ENCODE results near the gene TTLL10. TPM values are rescaled to one million over a fixed set of nuclear protein-coding genes. Genes with fewer than 3 reads are reported as not detected.
A peak's percentile ranks its signal among the peaks of the same experiment; 100 is the strongest.

Gene TTLL10
- total RNA-seq, 2 donors from 2014 or later = not detected

DNA sequence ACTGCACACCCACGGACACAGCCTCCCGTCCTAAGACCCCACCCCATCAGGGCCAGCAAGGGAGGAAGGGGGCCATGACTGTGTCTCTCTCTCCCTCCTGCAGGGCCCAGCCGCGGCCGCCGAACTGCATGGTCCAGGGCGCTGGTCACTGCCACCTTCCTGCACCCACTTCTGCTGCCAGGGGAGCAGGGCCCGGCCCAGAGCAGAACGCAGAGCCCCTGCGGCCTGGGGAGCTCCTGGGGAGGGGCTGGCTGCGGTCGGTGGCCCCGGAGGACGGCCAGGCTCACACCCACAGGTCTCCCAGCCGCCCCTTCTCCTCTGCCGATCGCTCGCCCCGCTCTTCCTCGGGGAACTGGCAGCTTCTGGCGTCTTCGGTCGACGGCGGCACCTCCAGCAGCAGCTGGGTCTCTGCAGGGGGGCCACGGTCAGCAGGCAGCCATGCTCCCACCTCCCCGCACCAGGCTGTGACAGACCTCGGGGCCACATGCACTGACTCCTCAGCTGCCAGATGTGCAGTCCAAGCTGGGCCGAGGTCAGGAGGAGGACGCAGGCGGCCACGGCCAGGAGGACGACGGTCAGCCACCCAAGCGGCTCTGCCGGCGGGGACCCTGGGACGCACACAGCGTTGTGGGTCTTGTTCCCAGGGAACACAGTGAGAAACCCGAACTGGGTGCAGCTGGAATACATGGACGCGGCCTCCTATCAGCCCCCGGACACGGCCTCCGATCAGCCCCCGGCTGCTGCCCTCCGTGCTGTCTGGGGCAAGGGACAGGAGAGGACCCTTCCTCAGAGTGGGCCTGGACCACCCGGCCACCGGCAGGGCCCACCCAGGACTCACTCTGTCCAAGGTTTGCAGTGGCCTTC is 30.1 kb downstream of the TTLL10 start:
- Mint-ChIP-seq H3K27ac (peak overlapping the region in 1 of 2 donors; percentile 35), H3K9me3 (no peaks in the 10 kb centered on the region), H3K36me3 (no peaks in the 10 kb centered on the region)
- DNase-seq (ENCODE audit: low spot score in 2 of 2) = peak in 1 of 2 donors; percentile 58
- ATAC-seq = no peak

GRCh38 chr1:1204425-1204920 is 30.8 kb downstream of the TTLL10 start:
- no peaks in the 10 kb centered on the region for H3K36me3 Mint-ChIP-seq
- ATAC-seq (no peak), DNase-seq (ENCODE audit: low spot score in 2 of 2) (peak in 1 of 2 donors; percentile 56)
- peak overlapping the region in 1 of 2 donors; percentile 35 for H3K27ac Mint-ChIP-seq
- no peaks in the 10 kb centered on the region for H3K9me3 Mint-ChIP-seq

DNA sequence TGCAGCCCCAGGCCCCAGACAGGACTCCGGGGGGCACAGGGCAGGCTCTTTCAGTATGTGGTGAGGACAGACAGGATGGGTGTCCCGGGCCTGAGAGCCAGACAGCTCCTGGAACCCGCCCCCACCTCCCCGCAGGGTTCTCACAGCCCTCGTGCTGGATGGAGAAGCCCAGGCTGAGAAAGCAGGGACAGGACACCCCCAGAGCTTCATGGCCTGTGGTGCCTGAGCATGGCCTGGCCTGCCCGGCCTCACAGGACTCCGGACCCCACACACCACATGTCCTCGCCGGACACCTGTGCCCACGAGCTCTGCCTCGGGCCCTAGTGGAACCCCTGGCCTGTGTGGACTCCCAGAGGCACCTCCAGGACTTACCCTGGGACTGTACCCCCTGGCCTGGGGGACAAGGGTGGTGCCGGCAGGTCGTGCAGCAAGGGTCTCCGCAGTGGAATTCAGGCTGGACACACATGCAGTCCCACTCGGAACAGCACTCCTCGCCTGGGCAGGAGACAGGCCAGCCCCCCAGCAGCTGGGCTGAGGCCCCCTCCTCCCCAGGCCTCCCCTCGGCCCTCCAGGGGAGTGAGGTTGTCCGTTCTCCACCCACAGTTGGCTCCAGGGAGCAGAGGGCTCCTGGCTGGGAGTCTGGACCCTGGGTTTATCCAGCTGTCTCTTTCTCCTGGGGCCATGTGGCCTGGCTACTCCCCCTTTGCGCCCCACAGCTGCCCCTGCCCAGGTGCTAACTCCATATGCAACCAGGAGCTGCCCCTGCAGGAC is 31.5 kb downstream of the TTLL10 start:
- peak overlapping the region in 1 of 2 donors; percentile 78 for H3K27ac Mint-ChIP-seq
- H3K9me3 Mint-ChIP-seq = no peaks in the 10 kb centered on the region
- peaks cover 0 to 4% of the 10 kb centered on the region in 2 donors for H3K36me3 Mint-ChIP-seq
- ATAC-seq (no peak), DNase-seq (ENCODE audit: low spot score in 2 of 2) (peak in 1 of 2 donors; percentile 55)

GRCh38 chr1:1205769-1206375 is 32.2 kb downstream of the TTLL10 start:
- Mint-ChIP-seq H3K27ac (peak overlapping the region in 1 of 2 donors; percentile 78), H3K9me3 (no peaks in the 10 kb centered on the region), H3K36me3 (peaks cover 0 to 7% of the 10 kb centered on the region in 2 donors)
- ATAC-seq = no peak
- DNase-seq (ENCODE audit: low spot score in 2 of 2) = peak; percentile 7 to 61

DNA sequence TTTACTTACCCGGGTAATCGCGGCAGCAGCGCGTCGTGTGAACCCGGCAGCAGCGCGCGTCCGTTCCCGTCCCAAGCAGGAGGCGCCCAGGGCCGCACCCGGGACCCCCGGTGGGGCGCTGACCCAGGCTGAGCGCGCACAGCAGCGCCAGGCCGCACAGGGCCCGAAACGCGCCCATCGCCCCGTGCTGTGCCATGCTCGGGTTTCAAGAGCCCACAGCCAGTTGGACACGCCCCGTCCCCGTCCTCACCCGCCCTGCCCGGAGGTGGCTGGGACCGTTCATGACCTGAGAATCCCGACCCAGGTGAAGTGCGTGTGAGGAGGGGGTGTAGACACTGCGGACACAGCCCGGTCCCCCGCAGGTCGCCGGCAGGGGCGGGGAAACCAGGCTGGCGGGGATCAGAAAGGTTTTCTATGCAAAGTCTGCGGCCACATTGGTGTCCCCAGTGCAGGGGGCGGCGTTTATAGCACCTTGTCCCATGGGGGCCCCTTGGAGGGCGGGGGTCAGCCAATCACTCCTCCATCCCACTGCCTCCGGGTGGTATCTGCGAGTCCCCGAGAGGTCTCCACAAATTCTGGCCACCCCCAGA is 32.8 kb downstream of the TTLL10 start, which contains the start of gene TNFRSF18:
Gene TNFRSF18 (minus strand): TSS at position 217 of the 590 bp plus-strand sequence. CDS start 21 bp downstream, at position 196.
- H3K27ac Mint-ChIP-seq = peak within 1 kb of the TSS; percentile 91 to 93
- ATAC-seq (peak; percentile 29 to 35), DNase-seq (ENCODE audit: low spot score in 2 of 2) (peak; percentile 57 to 80)
- H3K9me3 Mint-ChIP-seq = no peaks in the 10 kb centered on the region
- H3K36me3 Mint-ChIP-seq = peaks cover 0 to 7% of the 10 kb centered on the region in 2 donors

- DNase-seq (ENCODE audit: low spot score in 2 of 2) = peak in 1 of 2 donors; percentile 60
- Mint-ChIP-seq H3K36me3 (peaks cover 0 to 7% of the 10 kb centered on the region in 2 donors), H3K27ac (peak overlapping the region; percentile 78 to 93), H3K9me3 (no peaks in the 10 kb centered on the region)
- ATAC-seq = no peak
Measured at GRCh38 chr1:1206966-1207531, 33.4 kb downstream of the TTLL10 start.

DNA sequence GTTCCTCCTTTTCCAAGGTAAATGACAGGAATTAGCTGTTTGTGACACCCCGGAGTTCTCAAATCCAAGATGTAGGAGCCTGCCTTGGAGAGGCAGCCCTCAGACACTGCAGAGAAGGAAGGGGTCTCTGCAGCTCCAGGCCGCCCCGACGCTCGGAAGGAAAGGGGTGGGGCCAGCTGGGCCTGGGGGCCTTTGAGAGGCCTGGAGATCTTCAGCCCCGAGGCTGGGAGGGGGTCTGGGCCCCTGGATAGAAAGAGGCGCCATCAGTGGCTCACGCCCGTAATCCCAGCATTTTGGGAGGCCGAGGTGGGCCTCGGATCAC is 33.9 kb downstream of the TTLL10 start:
- Mint-ChIP-seq H3K9me3 (no peaks in the 10 kb centered on the region), H3K27ac (peak overlapping the region in 1 of 2 donors; percentile 91), H3K36me3 (peaks cover 0 to 7% of the 10 kb centered on the region in 2 donors)
- ATAC-seq = no peak
- DNase-seq (ENCODE audit: low spot score in 2 of 2) = no peak

- peaks cover 0 to 7% of the 10 kb centered on the region in 2 donors for H3K36me3 Mint-ChIP-seq
- ATAC-seq = peak; percentile 3 to 14
- DNase-seq (ENCODE audit: low spot score in 2 of 2) = peak in 1 of 2 donors; percentile 67
- no peaks in the 10 kb centered on the region for H3K9me3 Mint-ChIP-seq
- H3K27ac Mint-ChIP-seq = peak overlapping the region; percentile 40 to 91
Measured at GRCh38 chr1:1208713-1209433, 35.2 kb downstream of the TTLL10 start.

DNA sequence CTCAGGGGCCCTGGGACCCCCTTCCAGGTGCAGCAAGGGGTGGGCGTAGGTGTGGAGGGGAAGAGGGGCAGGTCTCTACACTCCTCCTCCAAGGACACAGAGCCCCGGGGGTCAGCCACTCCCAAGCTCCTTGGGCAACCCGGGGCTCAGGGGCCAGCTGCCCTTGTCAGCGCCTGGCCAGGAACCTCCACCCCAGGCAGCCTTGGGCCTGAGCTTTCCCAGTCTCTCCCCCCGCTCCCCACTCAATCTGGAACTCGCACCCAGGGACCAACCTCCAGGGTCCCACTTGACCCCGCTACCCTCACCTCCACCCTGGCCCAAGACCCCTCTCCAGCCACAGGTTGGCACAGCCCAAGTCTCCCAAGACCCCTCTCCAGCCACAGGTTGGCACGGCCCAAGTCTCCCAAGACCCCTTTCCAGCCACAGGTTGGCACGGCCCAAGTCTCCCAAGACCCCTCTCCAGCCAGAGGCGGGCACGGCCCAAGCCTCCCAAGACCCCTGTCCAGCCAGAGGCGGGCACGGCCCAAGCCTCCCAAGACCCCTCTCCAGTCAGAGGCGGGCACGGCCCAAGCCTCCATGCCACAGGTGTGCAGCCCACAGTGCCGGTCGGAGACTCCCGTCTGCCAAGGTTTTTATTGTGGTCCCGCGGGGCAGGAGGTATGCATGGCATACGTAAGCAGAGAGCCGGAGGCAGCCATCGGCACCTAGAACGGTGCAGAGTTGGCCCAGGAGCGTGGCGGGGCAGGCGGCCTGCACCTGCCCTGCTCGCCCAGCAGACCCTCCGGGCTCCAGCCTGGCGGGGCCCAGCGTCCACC is 37.3 kb downstream of the TTLL10 start:
- DNase-seq (ENCODE audit: low spot score in 2 of 2) (peak in 1 of 2 donors; percentile 55), ATAC-seq (no peak)
- no peaks in the 10 kb centered on the region for H3K9me3 Mint-ChIP-seq
- peak overlapping the region in 1 of 2 donors; percentile 91 for H3K27ac Mint-ChIP-seq
- peaks cover 0 to 7% of the 10 kb centered on the region in 2 donors for H3K36me3 Mint-ChIP-seq

- DNase-seq (ENCODE audit: low spot score in 2 of 2) (peak in 1 of 2 donors; percentile 55), ATAC-seq (no peak)
- Mint-ChIP-seq H3K27ac (peak overlapping the region; percentile 85 to 91), H3K36me3 (peaks cover 5 to 7% of the 10 kb centered on the region in 2 donors), H3K9me3 (no peaks in the 10 kb centered on the region)
Measured at GRCh38 chr1:1211541-1212441, 38.1 kb downstream of the TTLL10 start.

GRCh38 chr1:1212780-1213344 is 39.2 kb downstream of the TTLL10 start:
- Mint-ChIP-seq H3K9me3 (no peaks in the 10 kb centered on the region), H3K36me3 (peaks cover 7 to 8% of the 10 kb centered on the region in 2 donors), H3K27ac (peak overlapping the region in 1 of 2 donors; percentile 65)
- ATAC-seq = peak in 1 of 2 donors; percentile 41
- peak in 1 of 2 donors; percentile 84 for DNase-seq (ENCODE audit: low spot score in 2 of 2)

GRCh38 chr1:1213345-1214265 is 39.9 kb downstream of the TTLL10 start, which contains the start of gene TNFRSF4:
TNFRSF4 (minus strand) TSS chr1:1214153; CDS start chr1:1214127, 26 bp downstream.
- DNase-seq (ENCODE audit: low spot score in 2 of 2) = no peak
- Mint-ChIP-seq H3K9me3 (no peaks in the 10 kb centered on the region), H3K36me3 (peaks cover 7 to 8% of the 10 kb centered on the region in 2 donors), H3K27ac (peak within 1 kb of the TSS; percentile 65 to 74)
- ATAC-seq = peak; percentile 25 to 28
